Measurements from ENCODE around the gene PLA2G5.

DNA sequence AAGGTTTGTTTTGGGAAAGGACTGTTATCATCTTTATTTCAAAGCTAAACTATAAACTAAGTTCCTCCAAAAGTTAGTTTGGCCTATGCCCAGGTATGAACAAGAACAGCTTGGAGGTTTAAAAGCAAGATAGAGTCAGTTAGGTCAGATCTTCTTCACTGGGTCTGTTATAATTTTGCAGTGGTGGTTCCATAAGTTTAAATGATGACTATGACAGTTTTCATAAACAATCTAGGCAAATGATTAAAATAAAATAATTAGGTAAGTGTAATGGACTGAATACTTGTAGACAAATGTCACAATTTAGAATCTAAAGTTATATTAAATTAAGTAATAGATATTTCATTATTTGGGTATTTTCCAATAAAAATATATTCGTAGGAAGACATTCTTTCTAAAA is 21.4 kb upstream of the PLA2G5 start:
- TF ChIP-seq CTCF (conservative IDR thresholded peaks at IDR 0.05; ENCODE audit: low read depth, low read length), result no peak
- TF ChIP-seq EZH2phosphoT487 (IDR thresholded peaks at IDR 0.05; ENCODE audit: borderline replicate concordance, low read length), result no peak
